ENCODE measurements around the gene PLA2G2A. TPM values are rescaled to one million over a fixed set of nuclear protein-coding genes. Genes with fewer than 3 reads are reported as not detected.

The PLA2G2A gene
- total RNA-seq, 1 experiment from 2014 or later = not detected

DNA sequence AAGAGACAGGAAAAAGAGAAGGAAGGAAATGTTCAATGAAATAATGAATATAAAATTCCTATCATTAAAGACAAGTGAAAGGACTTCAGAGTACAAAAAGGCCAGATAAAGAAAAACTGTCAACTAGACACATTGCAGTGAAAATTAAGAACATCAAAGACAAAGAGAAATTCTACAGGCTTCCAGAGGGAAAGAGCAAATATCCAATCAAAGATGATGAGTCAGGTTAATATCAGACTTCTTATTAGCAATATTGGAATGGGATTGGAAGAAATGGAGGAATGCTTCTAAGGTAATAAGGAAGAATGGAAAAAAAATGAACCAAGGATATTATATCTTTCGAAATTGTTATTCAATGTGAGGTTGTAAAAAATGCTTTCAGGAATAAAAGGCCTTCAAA is 7.8 kb downstream of the PLA2G2A start:
- Histone ChIP-seq H3K36me3 (ENCODE audit: control insufficient read depth, insufficient read depth, low read length) (no peaks in the 10 kb centered on the region), H3K27me3 (ENCODE audit: control insufficient read depth, insufficient read depth, low read length) (peaks cover 15% of the 10 kb centered on the region), H3K27ac (ENCODE audit: low read length) (no peak overlapping the region), H3K9me3 (ENCODE audit: control insufficient read depth, insufficient read depth, low read depth, low read length) (no peaks in the 10 kb centered on the region), H3K4me1 (ENCODE audit: control insufficient read depth, insufficient read depth, low read length) (no peaks in the 10 kb centered on the region), H3K4me3 (ENCODE audit: low read depth in 2 of 2, low read length in 2 of 2) (no peak overlapping the region)
- DNase-seq (ENCODE audit: low read depth, low spot score) (no peak), ATAC-seq (no peak)
- no TSS peak for BruUV-seq (replicated peaks)
- TF ChIP-seq TCF7L2 (IDR thresholded peaks at IDR 0.05; ENCODE audit: low read depth, low read length) = no peak
- TF ChIP-seq, protein P1, sequence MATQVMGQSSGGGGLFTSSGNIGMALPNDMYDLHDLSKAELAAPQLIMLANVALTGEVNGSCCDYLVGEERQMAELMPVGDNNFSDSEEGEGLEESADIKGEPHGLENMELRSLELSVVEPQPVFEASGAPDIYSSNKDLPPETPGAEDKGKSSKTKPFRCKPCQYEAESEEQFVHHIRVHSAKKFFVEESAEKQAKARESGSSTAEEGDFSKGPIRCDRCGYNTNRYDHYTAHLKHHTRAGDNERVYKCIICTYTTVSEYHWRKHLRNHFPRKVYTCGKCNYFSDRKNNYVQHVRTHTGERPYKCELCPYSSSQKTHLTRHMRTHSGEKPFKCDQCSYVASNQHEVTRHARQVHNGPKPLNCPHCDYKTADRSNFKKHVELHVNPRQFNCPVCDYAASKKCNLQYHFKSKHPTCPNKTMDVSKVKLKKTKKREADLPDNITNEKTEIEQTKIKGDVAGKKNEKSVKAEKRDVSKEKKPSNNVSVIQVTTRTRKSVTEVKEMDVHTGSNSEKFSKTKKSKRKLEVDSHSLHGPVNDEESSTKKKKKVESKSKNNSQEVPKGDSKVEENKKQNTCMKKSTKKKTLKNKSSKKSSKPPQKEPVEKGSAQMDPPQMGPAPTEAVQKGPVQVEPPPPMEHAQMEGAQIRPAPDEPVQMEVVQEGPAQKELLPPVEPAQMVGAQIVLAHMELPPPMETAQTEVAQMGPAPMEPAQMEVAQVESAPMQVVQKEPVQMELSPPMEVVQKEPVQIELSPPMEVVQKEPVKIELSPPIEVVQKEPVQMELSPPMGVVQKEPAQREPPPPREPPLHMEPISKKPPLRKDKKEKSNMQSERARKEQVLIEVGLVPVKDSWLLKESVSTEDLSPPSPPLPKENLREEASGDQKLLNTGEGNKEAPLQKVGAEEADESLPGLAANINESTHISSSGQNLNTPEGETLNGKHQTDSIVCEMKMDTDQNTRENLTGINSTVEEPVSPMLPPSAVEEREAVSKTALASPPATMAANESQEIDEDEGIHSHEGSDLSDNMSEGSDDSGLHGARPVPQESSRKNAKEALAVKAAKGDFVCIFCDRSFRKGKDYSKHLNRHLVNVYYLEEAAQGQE (IDR thresholded peaks at IDR 0.05; ENCODE audit: insufficient read depth in 1 of 2, low read depth in 2 of 2, low read length in 1 of 2) = no peak
- TF ChIP-seq, protein P2, sequence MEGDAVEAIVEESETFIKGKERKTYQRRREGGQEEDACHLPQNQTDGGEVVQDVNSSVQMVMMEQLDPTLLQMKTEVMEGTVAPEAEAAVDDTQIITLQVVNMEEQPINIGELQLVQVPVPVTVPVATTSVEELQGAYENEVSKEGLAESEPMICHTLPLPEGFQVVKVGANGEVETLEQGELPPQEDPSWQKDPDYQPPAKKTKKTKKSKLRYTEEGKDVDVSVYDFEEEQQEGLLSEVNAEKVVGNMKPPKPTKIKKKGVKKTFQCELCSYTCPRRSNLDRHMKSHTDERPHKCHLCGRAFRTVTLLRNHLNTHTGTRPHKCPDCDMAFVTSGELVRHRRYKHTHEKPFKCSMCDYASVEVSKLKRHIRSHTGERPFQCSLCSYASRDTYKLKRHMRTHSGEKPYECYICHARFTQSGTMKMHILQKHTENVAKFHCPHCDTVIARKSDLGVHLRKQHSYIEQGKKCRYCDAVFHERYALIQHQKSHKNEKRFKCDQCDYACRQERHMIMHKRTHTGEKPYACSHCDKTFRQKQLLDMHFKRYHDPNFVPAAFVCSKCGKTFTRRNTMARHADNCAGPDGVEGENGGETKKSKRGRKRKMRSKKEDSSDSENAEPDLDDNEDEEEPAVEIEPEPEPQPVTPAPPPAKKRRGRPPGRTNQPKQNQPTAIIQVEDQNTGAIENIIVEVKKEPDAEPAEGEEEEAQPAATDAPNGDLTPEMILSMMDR (IDR thresholded peaks at IDR 0.05) = no peak
- TF ChIP-seq SIN3A (IDR thresholded peaks at IDR 0.05; ENCODE audit: borderline replicate concordance, insufficient read depth, low read depth, low read length) = no peak
- TF ChIP-seq POLR2AphosphoS5 (IDR thresholded peaks at IDR 0.05; ENCODE audit: low read depth, low read length) = no peak
- intact Hi-C loops (cut with micrococcal nuclease; ENCODE audit: unreplicated experiment) = no loop called here
- CTCF ChIA-PET = no interaction called here
- POLR2A ChIA-PET = no interaction called here
- in situ Hi-C loops (cut with HindIII; ENCODE audit: low pct_unique_long_range_greater_than_20kb, low sequenced_read_pairs) = no loop called here

DNA sequence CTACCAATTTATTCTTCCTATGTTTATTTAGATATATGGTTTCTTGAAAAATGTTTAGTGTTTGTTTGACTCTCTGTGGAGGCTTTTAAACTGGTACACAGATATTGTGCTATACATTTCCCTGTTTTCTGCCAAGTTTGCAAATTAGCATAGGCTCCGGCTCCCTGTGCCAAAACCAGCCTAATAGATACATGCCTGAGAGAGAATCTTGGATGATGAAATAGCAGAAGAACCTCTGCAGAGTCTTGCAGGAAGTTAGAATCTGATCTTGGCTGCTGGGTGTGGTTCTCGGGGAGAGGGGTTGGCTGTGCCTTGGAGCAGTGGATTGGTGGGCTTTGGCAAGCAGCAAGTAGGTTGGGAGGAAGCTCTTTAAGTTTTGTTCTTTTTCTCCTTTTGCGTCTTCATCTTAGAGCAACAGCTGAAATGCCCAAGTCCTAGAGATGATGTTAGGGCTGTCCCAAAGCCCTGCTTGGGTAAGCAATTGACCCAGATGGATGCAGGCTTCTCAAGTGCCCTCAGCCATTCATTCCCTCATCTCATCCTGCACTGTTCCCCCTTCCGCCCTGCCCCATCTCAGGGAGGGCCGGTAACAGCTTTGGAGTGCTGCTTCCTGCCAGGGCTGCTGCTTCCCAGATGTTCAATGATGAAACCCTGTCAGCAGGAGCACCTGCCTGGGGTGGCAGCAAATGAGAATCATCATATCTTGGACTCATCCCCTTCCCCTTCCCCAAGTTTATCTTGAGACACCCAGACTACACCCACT is 9.3 kb downstream of the PLA2G2A start:
- TF ChIP-seq POLR2AphosphoS5 (IDR thresholded peaks at IDR 0.05; ENCODE audit: low read depth, low read length) (no peak), SIN3A (IDR thresholded peaks at IDR 0.05; ENCODE audit: borderline replicate concordance, insufficient read depth, low read depth, low read length) (no peak), TCF7L2 (IDR thresholded peaks at IDR 0.05; ENCODE audit: low read depth, low read length) (no peak)
- TF ChIP-seq, protein P2 (IDR thresholded peaks at IDR 0.05) = no peak
- TF ChIP-seq, protein P1 (IDR thresholded peaks at IDR 0.05; ENCODE audit: insufficient read depth in 1 of 2, low read depth in 2 of 2, low read length in 1 of 2) = no peak
- intact Hi-C loops (cut with micrococcal nuclease; ENCODE audit: unreplicated experiment) (no loop called here), in situ Hi-C loops (cut with HindIII; ENCODE audit: low pct_unique_long_range_greater_than_20kb, low sequenced_read_pairs) (no loop called here)
- Histone ChIP-seq H3K4me3 (ENCODE audit: low read depth in 2 of 2, low read length in 2 of 2) (no peak overlapping the region), H3K9me3 (ENCODE audit: control insufficient read depth, insufficient read depth, low read depth, low read length) (no peaks in the 10 kb centered on the region), H3K27ac (ENCODE audit: low read length) (no peak overlapping the region), H3K36me3 (ENCODE audit: control insufficient read depth, insufficient read depth, low read length) (no peaks in the 10 kb centered on the region), H3K4me1 (ENCODE audit: control insufficient read depth, insufficient read depth, low read length) (no peaks in the 10 kb centered on the region), H3K27me3 (ENCODE audit: control insufficient read depth, insufficient read depth, low read length) (peaks cover 12% of the 10 kb centered on the region)
- BruUV-seq (replicated peaks) = no TSS peak
- CTCF ChIA-PET = no interaction called here
- POLR2A ChIA-PET = no interaction called here
- no peak for DNase-seq (ENCODE audit: low read depth, low spot score)
- ATAC-seq = no peak

Measured in Panc1 (cell line).